ENCODE results near the gene BAIAP2.

Gene BAIAP2

GRCh38 chr17:81157848-81158687 is 123.1 kb downstream of the BAIAP2 start:
- no peak for DNase-seq (ENCODE audit: low read depth)
- no peak for TF ChIP-seq CTCF (IDR thresholded peaks at IDR 0.05; ENCODE audit: low read depth, low read length, missing control alignments)
- in situ Hi-C loops (cut with HindIII; ENCODE audit: low sequenced_read_pairs): no loop called here
- no peak overlapping the region for H3K4me3 ChIP-seq (ENCODE audit: low read depth, low read length)

GRCh38 chr17:81158688-81159590 is 124.0 kb downstream of the BAIAP2 start:
- H3K4me3 ChIP-seq (ENCODE audit: low read depth, low read length): no peak overlapping the region
- TF ChIP-seq CTCF (IDR thresholded peaks at IDR 0.05; ENCODE audit: low read depth, low read length, missing control alignments): no peak
- no peak for DNase-seq (ENCODE audit: low read depth)
- in situ Hi-C loops (cut with HindIII; ENCODE audit: low sequenced_read_pairs): no loop called here

- no peak overlapping the region for H3K4me3 ChIP-seq (ENCODE audit: low read depth, low read length)
- DNase-seq (ENCODE audit: low read depth): no peak
- in situ Hi-C loops (cut with HindIII; ENCODE audit: low sequenced_read_pairs): no loop called here
- TF ChIP-seq CTCF (IDR thresholded peaks at IDR 0.05; ENCODE audit: low read depth, low read length, missing control alignments): no peak
Measured at GRCh38 chr17:81159611-81160265, 124.8 kb downstream of the BAIAP2 start.

- no peak overlapping the region for H3K4me3 ChIP-seq (ENCODE audit: low read depth, low read length)
- no peak for DNase-seq (ENCODE audit: low read depth)
- no peak for TF ChIP-seq CTCF (IDR thresholded peaks at IDR 0.05; ENCODE audit: low read depth, low read length, missing control alignments)
- in situ Hi-C loops (cut with HindIII; ENCODE audit: low sequenced_read_pairs): no loop called here
Measured at GRCh38 chr17:81160306-81160705, 125.4 kb downstream of the BAIAP2 start.

- TF ChIP-seq CTCF (IDR thresholded peaks at IDR 0.05; ENCODE audit: low read depth, low read length, missing control alignments): no peak
- in situ Hi-C loops (cut with HindIII; ENCODE audit: low sequenced_read_pairs): no loop called here
- no peak overlapping the region for H3K4me3 ChIP-seq (ENCODE audit: low read depth, low read length)
- DNase-seq (ENCODE audit: low read depth): no peak
Measured at GRCh38 chr17:81160747-81161453, 125.9 kb downstream of the BAIAP2 start.

GRCh38 chr17:81161536-81161935 is 126.6 kb downstream of the BAIAP2 start:
- DNase-seq (ENCODE audit: low read depth): no peak
- TF ChIP-seq CTCF (IDR thresholded peaks at IDR 0.05; ENCODE audit: low read depth, low read length, missing control alignments): no peak
- H3K4me3 ChIP-seq (ENCODE audit: low read depth, low read length): no peak overlapping the region
- in situ Hi-C loops (cut with HindIII; ENCODE audit: low sequenced_read_pairs): no loop called here

Data from astrocyte of the cerebellum (primary cell).